HG03469 (cell line): ENCODE measurements around the gene ZNF592.
"Not testable (repeated sequence)": the region's sequence is repeated elsewhere in the genome, so short reads cannot be mapped to it uniquely, and the experiment has no call there.

Source experiments
- ATAC-seq: cut with Tn5 transposase; IDR thresholded peaks from one replicate; pipeline ENCODE4 v1.9.1; 2021; ENCODE audit warnings: mild to moderate bottlenecking, moderate library complexity, moderate number of reproducible peaks; ENCODE audit not compliant: unreplicated experiment

Gene ZNF592

DNA sequence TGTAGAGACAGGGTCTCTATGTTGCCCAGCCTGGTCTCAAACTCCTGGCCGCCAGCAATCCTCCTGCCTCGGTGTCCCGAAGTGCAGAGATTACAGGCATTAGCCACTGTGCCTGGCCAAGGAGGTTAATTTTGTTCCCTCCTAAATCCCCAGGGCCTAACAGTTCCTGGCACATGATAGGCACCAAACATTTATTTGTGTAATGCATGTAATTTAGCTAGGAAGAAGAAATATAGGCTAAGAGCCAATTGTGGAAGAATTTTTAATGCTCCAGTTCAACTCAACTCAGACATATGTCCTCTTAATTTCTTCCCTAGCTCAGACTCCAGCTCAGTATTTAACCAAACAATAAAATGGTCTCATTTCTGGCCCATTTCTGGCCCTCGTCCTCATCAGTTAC is 7.7 kb upstream of the ZNF592 start:
- no peak for ATAC-seq

DNA sequence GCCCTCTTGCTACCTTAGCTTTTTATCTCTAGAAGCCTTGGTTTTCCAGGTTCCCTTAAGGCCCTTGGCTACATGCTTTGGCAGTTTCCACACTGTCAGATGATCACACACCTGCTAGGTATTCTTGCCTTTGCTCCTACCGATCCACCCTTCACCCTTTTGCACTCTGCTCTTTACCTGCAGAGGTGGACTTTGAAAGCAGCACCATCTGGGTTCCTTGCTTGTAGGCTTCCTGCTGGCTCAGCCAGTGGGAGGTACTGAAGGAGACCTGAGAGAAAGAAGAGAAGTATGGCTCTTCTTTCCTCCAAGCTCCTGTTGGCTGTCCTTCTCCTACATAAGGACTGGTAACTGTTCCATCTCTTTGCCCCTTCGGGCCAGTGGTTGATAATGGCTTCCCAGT is 7.3 kb upstream of the ZNF592 start:
- no peak for ATAC-seq

DNA sequence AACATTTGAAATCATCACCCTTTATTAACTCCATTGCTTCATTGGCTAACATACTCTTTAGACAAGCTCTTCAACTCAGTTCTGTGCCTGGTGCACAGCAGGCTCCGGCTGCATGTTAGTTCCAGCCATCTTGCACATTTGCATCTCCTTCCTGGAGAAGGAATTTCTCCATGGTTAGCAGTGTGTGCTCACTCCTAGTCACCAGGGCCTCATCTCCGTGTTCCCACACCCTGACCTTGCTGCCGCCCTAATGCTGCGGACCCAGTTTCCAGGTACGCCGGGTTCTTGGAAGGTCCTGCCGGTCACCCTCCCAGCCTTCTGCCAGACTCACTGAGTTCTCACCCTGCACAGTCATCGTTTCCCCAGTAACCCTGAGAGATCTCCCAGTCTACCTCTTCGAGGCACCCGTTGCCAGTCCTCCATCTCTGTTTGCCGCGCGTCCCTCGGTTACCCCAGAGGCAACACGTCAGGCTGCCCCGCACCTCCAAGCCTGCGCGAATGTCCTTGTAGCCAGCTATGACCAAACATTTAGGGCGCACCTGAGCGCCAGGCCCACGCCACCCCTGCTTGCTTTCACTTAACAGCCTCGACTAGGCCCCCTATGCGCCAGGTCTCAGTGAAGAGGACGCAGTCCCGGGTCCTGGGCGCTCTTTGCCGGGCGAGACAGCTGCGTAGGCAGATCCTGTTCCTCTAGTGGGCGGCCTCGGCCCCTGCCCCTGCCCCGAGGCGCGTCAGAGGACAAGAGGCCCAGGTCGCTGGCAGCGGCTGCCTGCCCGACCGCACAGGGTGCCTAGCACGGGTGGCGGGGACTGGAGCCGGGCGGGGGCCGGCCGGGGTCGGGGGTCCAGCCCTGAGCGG is 747 bp upstream of the ZNF592 start:
- ATAC-seq, result peak; percentile 39

DNA sequence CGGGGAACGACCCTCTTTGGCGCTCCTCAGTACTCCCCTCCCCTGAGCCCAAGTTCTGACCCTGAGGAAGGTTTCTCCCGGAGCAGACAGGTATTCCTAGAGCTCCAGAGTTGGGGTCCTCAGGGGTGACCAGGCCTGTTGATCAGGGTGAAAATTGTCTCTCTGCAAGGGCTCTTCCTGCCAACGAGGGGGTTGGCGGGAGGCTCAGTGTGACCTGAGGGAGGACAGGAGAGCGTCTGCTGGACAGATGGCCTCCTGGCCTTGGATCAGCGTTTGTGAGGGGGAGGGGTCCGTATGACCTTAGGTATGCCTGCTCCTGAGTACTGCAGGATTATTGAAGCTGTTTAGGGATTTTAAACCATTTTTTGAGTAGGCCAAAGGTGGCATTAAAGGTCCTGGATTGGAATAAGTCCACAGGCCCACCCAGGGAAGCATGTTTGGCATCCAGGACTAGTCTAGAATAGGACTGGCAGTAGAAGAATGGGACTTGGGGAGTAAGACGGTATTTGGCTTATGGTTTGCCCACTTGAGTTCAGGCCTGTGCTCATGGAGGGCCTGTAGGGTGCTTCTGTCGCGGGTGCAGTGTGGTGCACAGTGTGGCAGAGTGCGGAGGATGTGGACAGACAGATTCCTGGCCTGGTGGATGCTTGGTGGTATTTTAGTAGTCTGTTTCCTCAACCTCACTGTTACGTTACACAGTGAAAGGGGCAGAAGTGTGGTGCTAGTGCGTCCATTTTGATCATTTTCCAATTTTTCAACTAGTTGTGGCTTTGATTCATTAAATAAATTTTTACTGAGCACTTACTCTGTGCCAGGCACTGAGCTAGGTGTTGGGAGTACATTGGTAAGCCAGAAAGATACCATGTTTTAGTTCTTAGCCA is 959 bp downstream of the ZNF592 start:
- no peak for ATAC-seq

GRCh38 chr15:84750583-84751092 is 2.2 kb downstream of the ZNF592 start:
- ATAC-seq, result no peak

DNA sequence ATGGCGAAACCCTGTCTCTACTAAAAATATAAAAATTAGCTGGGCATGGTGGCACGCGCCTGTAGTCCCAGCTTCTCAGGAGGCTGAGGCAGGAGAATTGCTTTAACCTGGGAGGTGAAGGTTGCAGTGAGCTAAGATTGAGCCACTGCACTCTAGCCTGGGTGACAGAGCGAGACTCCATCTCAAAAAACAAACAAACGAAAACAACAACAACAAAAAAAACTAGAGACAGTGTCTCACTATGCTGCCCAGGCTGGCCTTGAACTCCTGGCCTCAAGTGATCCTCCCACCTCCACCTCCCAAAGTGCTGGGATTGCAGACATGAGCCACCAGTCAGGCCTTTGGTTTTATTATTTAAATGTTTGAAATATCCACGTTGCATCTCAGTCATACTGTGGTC is 3.3 kb downstream of the ZNF592 start:
- ATAC-seq, result not testable (repeated sequence)

DNA sequence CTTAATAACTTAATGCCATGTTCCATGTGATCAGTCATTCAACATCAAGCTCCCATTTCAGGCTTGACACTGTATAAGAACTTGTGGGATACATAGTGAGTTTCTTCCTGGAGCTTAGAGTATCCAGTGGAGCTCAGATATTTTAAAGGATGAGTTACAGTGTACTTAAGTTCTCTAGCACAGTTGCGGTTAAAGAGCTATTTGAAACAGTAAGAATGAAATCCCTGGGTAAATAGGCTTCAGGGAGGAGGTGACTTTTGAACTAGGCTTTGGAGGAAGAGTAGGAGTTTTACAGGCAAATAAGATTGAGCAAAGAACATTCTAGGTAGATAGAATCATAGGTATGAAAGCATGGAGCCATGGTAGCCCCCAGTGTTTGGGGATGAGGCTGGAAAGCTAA is 3.8 kb downstream of the ZNF592 start:
- no peak for ATAC-seq

DNA sequence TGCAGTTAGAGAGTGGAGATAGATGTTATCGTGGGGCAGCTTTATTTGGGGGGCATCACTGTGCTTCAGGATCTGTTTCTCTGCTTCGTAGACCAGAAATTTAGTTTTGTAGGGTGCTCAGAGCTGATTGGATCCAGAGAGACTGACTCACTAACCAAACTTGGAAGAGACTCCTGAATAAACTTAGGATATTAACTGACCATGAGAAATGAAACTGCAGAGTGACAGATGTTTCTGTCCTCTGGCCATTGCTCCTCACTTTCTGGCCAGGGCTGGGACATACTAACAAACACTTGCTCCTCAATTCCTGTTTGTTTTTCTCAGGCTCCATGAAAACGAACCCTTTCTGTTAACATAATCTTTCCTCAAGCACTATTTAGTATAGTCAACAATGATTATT is 4.3 kb downstream of the ZNF592 start:
- no peak for ATAC-seq

DNA sequence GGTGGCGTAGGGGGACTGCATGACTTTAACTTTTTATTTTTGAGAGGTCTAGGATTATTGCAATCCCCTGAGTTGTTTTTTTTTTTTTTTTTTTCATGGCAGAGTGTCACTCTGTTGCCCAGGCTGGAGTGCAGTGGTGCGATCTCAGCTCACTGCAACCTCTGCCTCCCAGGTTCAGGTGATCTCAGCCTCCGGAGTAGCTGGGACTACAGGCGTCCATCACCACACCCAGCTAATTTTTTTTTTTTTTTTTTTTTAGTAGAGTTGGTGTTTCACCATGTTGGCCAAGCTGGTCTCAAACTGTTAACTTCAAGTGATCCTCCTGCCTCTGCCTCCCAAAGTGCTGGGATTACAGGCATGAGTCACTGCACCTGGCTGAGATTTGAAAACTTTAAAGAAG is 6.5 kb downstream of the ZNF592 start:
- ATAC-seq, result not testable (repeated sequence)

DNA sequence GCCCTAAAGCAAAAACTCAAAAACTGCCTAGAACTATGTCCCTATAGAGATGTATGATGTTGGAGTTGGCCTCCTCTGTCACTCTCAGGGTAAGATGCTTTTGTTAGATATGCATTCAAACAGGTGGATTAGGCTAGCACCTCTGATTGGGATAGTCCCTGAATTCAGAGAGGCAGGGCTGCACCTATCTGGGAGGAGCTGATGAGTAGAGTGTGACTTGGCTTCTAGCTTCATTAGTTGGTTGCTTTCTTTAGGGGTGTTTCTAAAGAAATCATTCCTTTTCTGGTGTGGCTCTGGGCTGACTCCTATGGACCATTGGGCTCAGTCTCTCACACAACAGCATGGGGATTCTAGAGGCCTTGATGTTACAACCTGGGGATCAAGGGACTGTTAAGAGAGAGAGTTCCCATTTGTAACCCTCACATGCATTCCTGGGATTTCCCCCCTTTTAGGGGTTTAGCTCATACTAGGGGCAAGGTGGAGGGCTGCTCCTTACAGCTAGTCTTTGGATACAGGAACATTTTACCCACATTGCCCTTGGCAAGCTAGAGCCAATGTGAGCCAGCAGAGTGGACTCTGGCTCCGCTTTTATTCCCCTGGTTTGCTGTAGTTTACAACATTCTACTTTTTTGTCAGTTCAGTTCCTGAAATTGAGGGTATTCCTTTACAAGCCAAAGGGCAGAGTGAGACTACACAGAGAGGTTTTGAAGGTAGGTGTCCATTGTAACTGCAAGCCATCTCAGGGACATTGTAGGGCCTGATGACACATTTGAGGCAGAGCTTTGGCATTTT is 7.5 kb downstream of the ZNF592 start:
- ATAC-seq, result no peak

GRCh38 chr15:84759018-84759417 is 10.6 kb downstream of the ZNF592 start:
- no peak for ATAC-seq

GRCh38 chr15:84760219-84760618 is 11.8 kb downstream of the ZNF592 start:
- no peak for ATAC-seq

DNA sequence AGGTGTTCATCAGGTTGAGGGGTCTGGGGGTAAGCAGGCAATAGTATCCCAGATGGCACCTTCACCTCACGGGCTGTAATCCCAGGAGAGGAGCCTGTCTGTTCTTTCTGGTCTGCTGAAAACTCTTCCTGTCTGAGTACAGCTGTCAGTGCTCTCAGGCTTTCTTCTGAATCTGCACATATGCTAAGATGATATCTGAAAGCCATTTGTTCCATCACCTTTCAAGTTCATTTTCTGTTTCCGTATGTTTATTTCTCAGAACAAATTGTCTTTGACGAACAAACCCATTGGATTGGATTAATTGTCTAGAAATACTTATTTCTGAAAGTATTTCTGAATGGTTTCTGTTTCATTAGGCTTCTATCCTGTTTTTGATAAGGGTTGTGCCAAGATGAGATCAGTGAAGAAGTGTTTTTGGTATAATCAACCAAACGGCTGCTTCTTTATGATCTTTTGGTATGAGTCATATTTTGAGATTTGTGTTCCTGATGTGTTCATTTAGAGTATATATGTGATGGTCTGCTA is 13.3 kb downstream of the ZNF592 start:
- ATAC-seq, result no peak

DNA sequence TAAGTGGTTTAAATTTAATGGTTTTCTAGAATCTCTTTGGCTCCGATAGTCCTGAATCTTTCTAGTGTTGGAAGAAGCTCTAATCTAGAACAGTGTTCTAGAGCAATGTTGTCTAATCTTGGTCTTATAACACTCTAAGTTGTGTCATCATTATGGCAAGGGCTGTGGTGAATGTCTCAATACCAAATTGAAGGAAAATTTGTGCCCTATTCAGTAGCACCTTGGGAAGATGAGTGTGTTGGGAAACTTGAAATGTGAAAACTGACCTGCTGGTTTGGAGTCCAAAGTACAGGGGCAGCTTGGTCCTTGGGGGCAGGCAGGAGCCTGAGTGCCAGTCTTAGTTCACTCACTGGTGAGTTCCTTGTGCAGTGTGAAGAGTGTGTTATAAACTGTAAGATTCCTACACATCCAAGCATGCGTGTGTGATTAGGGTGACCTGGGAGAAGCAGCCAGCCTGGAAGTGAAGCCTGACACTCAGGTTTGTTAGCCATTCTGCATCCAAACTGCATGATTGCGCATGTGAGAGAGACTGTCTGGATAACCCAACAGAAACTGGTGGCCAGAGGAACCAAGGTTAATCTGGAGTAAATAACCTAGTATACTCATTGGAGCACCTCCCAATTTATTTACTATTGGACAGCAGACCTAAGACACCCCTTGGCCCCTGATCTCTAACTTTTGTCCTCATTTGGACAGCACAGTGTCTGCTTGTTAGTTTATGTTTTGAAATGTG is 14.6 kb downstream of the ZNF592 start:
- ATAC-seq, result no peak

GRCh38 chr15:84764585-84764984 is 16.2 kb downstream of the ZNF592 start:
- ATAC-seq, result no peak

- ATAC-seq, result no peak
These were observed 16.6 kb downstream of the ZNF592 start for GRCh38 chr15:84764989-84765388.

DNA sequence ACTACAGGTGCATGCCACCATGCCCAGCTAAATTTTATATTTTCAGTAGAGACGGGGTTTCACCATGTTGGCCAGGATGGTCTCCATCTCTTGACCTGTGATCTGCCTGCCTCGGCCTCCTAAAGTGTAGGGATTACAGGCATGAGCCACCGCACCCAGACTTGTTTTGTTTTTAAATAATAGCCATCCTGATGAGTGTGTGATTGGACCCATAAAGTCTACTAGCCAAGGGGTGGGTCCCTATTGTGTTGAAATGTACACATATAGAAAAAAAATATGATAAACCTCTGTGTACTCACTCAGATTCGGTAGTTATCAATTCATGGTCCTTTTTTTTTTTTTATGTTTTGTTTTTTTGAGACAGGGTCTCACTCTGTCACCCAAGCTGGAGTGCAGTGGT is 17.3 kb downstream of the ZNF592 start:
- no peak for ATAC-seq

- no peak for ATAC-seq
These were observed 18.2 kb downstream of the ZNF592 start for GRCh38 chr15:84766461-84767035.

DNA sequence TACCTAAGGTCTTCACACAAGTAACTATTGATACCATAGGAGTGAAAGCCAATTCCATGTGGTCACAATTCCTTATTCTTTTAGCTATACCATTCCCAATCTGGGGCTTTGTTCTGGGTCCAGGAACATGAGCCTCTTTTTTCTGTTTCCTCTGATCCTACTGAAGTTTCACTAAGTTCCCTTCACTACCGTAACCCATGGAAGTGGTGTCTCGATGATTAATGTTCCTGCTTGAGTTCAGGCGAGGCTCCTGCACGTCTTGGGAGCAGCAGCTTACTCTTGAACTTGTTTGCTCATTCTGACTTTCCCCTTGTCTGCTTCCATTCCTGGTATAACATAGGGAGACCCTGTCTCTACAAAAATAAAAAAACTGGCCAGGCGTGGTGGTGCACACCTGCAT is 23.6 kb downstream of the ZNF592 start:
- ATAC-seq, result no peak

- no peak for ATAC-seq
These were observed 24.1 kb downstream of the ZNF592 start for GRCh38 chr15:84772467-84772866.
